A549 treated with GW870086 at 1 μM for 4 hours (cell line): ENCODE measurements around the gene PPP3R2. TPM values are rescaled to one million over a fixed set of nuclear protein-coding genes. Genes with fewer than 3 reads are reported as not detected.

Experiments
- total RNA-seq: library from RNA; stranded (reverse); fragments of 200-300 nt; extraction: Qiagen RNA extraction; gene quantifications from 5 replicates; pipeline ENCODE4 v1.2.3, GENCODE V29; 2022; ENCODE audit warnings: low read depth

The PPP3R2 gene, protein sequence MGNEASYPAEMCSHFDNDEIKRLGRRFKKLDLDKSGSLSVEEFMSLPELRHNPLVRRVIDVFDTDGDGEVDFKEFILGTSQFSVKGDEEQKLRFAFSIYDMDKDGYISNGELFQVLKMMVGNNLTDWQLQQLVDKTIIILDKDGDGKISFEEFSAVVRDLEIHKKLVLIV
- not detected in 5 replicates for total RNA-seq

DNA sequence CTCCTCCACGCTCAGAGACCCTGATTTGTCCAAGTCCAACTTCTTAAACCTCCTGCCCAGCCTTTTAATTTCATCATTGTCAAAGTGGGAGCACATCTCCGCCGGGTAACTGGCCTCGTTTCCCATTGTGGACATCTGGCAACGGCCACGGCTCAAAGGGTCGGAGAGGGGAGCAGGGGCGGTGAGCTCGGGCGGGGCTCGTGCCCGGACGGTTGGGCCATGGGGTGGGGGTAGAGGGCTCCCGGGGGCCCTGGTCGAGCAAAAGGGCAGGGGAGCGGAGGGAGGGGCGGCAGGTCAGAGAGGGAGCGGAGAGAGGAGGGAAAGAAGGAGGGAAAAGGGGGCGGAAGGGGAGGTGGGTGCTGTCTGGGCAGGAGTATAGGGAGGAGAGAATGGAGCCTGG, at the start of gene PPP3R2:
Gene PPP3R2, minus strand, starts transcription at position 174 of the 400 bp plus-strand sequence. Its CDS starts 48 bp downstream, at position 126.

Other genes with a start within 250 kb of the PPP3R2 start
- 0.34 to 0.63 TPM (median 0.40 TPM) in 5 replicates for gene BAAT, start 210.0 kb downstream of the PPP3R2 start, total RNA-seq
- 13.7 to 19.7 TPM (median 14.0 TPM) in 5 replicates for gene MRPL50, start 196.4 kb downstream of the PPP3R2 start, total RNA-seq
- gene ZNF189, start 196.1 kb downstream of the PPP3R2 start, total RNA-seq, result 6.3 to 8.8 TPM (median 7.2 TPM) in 5 replicates
- gene ALDOB, start 159.2 kb downstream of the PPP3R2 start, total RNA-seq, result not detected in 5 replicates
- 20.8 to 22.9 TPM (median 21.2 TPM) in 5 replicates for gene RNF20, start 61.1 kb downstream of the PPP3R2 start, total RNA-seq
- not detected in 5 replicates for gene GRIN3A, start 143.7 kb upstream of the PPP3R2 start, total RNA-seq